NCI-H187 (cell line): ENCODE results near the gene ENPP3.

ENCODE experiments used
- DNase-seq, 2 experiments: peaks; one replicate each; lab custom pipeline; 2025; lab: John Stamatoyannopoulos, UW

ENPP3 gene

GRCh38 chr6:131765081-131765803 is 128.1 kb downstream of the ENPP3 start:
- no peak for DNase-seq

GRCh38 chr6:131765804-131766135 is 128.7 kb downstream of the ENPP3 start:
- DNase-seq = no peak

DNA sequence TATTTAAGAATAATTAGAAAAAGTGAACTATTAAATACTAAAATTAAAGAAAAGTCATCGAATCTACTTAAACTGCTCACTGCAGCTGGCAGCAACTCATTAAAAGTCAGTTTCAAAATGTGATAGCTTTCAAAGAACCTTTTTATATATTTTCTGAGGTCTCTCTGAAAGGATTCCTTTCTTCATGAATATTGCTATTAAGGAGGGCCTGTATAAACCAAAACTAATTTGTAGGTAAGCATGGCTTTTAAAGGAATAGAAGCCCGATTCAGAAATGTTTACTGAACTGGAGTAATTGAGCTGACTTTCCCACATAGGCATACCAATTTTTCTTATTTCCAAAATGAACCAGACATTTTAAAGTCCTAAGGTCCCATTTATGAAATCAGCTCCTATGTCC is 129.5 kb downstream of the ENPP3 start:
- DNase-seq = no peak

GRCh38 chr6:131768964-131769363 is 131.9 kb downstream of the ENPP3 start:
- no peak for DNase-seq

- DNase-seq = no peak
Observed at GRCh38 chr6:131769385-131770141, 132.5 kb downstream of the ENPP3 start.

DNA sequence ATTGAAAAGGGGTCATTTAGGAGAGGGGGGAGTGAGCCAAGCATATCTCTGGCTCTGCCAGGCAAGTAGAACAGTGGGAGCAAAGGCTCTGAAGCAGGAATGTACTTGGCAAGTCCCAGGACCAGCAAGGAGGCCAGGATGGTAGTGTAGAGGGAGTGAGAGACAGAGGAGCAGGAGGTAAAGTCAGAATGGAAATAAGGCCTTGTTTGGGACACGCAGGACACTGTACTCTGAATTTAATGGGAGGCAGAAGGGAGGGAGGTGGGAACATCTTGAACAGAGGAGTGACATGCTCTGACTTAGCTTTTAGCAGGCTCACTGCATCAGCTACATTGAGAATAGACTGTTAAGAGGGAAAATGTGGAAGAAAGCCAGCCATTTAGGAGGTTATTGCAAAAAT is 133.7 kb downstream of the ENPP3 start:
- no peak for DNase-seq

GRCh38 chr6:131773284-131773950 is 136.3 kb downstream of the ENPP3 start:
- DNase-seq = no peak

- no peak for DNase-seq
Observed at GRCh38 chr6:131775886-131776285, 138.8 kb downstream of the ENPP3 start.

- DNase-seq = no peak
Observed at GRCh38 chr6:131776985-131777384, 139.9 kb downstream of the ENPP3 start.

- no peak for DNase-seq
Observed at GRCh38 chr6:131778169-131778568, 141.1 kb downstream of the ENPP3 start.

DNA sequence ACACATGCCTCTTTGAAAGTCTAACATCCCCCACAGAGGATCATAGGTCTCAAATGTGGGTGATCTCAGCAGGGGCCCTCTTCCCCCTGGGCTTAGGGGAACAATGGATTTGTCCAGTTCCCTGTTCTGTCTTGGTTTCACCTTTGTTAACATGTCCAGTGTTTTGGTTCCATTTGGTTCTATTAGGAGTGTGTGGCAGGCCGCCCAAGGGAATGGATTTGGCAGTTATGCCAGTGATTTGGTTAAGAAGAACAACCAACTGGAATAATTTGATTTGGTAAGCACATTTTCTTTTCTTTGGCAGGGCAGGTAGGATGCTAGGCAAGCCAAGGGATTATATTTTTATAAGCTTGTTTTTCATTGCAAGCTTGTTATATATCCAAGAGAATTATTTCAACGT is 142.2 kb downstream of the ENPP3 start:
- no peak for DNase-seq

DNA sequence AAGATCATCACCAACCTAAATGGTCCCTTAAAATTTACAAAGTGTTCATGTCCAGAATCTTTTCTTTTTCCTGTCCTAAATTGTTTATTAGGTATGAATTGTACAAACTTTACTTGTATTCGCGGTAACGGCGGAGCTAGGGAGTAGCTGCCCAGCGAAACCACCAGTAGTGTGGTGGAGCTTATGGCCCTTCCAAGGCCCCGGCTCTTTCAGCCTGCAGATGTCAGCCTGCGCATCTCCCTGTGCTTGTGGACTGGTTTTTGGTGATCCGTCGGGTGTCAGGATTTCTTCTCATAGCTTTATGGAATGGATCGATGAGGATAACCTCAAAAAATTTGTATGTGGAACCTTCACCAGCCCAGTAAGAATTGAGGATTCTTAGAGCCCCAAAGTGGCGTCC is 143.5 kb downstream of the ENPP3 start:
- no peak for DNase-seq

DNA sequence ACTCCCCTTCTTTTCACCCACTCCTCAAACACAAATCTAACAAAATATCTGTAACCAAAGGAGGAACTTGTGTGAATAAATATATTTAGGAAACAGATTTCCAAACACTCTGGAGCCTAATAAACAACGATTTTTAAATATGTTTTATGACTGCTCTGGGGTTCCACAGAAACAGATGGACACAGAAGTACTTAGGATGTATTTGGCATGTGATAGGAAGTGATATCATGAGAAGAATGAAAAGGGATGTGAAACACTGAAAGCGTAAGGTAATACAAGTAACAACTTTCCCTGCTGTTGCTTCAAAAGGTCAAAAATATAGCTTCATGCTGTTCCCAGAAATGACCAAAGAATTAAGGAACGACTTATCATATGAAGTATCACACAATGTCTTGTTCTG is 144.6 kb downstream of the ENPP3 start:
- DNase-seq = no peak

GRCh38 chr6:131782764-131783163 is 145.7 kb downstream of the ENPP3 start:
- DNase-seq = no peak

GRCh38 chr6:131784561-131784960 is 147.5 kb downstream of the ENPP3 start:
- DNase-seq = no peak

- DNase-seq = no peak
Observed at GRCh38 chr6:131787079-131787478, 150.0 kb downstream of the ENPP3 start.

DNA sequence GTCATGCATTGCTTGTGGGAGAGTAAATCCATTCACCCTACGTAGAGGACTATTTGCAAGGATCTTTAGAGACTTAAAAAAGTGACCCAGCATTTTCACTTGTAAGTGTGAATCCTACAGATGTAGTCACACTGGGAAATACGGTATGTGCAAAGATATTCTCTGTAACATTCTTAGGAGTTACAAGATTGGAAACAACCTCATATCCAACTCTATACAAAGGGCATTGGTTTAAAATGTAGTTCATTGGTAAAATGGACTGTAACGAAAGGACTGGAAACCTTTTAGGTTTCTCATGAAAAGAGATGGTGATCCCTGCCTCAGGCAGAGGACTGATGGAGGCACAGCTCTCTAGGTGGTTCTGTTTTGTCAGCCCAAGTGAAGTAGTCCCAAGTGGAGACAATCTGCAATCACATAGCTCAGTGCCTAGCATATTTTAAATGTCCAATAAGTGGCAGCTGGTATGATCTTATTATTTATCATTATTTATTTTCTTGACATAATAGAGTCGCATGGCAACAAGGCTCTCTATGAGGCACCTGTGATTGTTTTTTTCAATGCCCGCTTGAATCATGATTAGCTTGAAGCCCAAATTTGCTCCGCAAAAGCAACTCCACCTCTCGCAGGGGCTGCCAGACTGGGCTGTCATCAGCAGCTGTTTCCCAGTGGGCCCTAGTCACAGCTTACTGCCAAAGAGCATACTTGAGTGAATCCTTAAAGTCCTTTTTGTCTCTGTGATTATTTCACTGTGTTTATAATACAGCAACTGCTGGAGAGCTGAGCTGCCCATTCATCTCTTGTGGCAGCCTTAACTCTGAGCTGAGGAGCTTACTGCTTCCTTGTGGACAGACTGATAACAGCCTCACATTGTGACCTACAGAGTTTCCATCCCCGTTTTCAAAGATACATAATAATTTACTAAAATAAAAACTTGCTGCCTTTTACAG is 150.9 kb downstream of the ENPP3 start:
- no peak for DNase-seq

DNA sequence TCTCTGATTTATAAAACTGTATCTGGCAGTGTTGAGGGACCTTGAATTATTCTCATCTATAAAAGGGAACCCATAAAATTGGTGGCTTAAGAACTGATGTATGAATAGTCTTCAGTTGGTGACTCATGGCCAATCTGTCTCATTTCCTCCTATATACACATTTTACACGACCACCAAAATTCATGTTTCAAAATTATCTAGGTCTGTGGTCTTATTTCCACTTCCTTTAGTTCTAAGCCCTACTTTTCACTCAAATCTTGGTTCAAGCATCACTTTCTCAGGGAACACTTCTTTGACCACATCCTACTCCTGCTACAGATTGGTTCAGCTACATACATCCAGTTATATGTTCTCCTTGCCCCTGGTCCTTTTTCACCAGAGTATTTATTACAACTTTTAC is 152.1 kb downstream of the ENPP3 start:
- no peak for DNase-seq

DNA sequence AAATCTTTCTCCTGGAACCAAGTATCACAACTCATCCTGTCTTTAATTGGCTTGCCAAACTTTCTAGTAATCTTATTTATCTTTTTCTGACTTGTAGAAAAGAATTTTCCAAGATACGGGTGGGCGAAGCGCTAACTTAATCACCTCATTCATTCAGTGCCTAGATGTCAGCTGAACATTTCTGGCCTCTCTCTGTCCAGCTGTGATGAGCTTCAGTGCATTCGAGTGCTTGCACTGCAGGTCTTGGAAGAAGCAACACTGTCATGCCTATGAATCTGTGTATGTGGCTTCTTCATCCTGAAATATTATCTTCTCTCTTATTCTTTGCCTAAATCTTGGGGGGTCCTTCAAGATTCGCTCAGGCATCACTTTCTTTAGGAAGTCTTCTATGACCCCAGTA is 154.4 kb downstream of the ENPP3 start:
- DNase-seq = no peak

GRCh38 chr6:131792091-131792496 is 155.0 kb downstream of the ENPP3 start:
- DNase-seq = no peak

- no peak for DNase-seq
Observed at GRCh38 chr6:131795366-131795765, 158.3 kb downstream of the ENPP3 start.
